ENCODE data around the gene SLC22A14. TPM values are rescaled to one million over a fixed set of nuclear protein-coding genes. Genes with fewer than 3 reads are reported as not detected.

Gene SLC22A14
- total and polyA plus RNA-seq, 7 donors, result 0.09 TPM; not detected in 6

DNA sequence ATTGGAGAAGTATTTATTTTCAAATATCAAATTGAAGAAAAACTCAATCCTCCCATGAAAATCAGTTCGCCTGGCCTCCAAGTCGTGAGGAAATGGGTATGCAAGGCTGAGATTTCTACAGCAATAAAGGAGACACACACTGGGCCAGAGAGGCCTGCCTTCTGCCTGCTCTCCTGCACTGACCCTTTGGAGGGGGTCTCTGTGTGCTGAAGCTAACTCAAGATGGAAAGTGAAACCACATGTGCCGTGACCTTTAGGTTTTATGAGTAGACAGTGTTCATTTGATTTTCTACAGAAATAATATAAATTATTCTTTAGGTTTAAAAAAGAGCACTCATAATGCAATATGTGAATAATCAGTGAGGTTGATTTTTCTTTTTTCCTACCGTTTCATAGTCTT is 28.4 kb upstream of the SLC22A14 start:
- intact Hi-C loops (cut with DNase I), result no loop called here
- 90 to 92% methylated on average over 4 of the region's 4 CpGs for WGBS, 2 donors
- Histone ChIP-seq H3K27ac (no peak overlapping the region), H3K27me3 (no peaks in the 10 kb centered on the region), H3K36me3 (peaks cover 11 to 63% (median 38%) of the 10 kb centered on the region in 4 donors), H3K4me3 (no peak overlapping the region), H3K9me3 (no peaks in the 10 kb centered on the region), H3K4me1 (no peaks in the 10 kb centered on the region)
- TF ChIP-seq, protein P1, sequence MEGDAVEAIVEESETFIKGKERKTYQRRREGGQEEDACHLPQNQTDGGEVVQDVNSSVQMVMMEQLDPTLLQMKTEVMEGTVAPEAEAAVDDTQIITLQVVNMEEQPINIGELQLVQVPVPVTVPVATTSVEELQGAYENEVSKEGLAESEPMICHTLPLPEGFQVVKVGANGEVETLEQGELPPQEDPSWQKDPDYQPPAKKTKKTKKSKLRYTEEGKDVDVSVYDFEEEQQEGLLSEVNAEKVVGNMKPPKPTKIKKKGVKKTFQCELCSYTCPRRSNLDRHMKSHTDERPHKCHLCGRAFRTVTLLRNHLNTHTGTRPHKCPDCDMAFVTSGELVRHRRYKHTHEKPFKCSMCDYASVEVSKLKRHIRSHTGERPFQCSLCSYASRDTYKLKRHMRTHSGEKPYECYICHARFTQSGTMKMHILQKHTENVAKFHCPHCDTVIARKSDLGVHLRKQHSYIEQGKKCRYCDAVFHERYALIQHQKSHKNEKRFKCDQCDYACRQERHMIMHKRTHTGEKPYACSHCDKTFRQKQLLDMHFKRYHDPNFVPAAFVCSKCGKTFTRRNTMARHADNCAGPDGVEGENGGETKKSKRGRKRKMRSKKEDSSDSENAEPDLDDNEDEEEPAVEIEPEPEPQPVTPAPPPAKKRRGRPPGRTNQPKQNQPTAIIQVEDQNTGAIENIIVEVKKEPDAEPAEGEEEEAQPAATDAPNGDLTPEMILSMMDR (IDR thresholded peaks at IDR 0.05), result no peak
- TF ChIP-seq EP300 (IDR thresholded peaks at IDR 0.05) (no peak), POLR2AphosphoS5 (IDR thresholded peaks at IDR 0.05) (no peak), POLR2A (IDR thresholded peaks at IDR 0.05) (no peak)
- no peak for DNase-seq

DNA sequence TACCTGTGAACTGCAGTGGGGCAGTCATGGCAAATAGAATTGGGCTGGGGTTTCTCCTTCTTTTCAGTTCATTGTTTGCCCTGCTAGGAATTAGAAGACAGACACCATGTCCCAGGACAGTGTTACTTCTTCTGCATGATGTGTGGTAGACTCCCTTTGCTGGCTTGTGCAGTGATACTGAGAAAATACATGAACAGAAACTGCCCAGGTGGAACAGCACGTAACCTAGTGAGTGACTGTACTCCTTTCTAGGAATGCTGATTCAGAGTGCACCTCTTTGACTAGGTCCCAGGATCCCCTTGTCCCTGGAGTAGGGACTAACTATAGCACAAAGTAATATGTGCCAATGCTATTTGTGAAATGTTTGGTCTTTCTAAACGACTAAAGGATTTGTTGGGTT is 27.2 kb upstream of the SLC22A14 start:
- no peaks in the 10 kb centered on the region for H3K9me3 ChIP-seq
- DNase-seq, result no peak
- TF ChIP-seq POLR2AphosphoS5 (IDR thresholded peaks at IDR 0.05) (no peak), POLR2A (IDR thresholded peaks at IDR 0.05) (no peak), EP300 (IDR thresholded peaks at IDR 0.05) (no peak)
- TF ChIP-seq, protein P1 (IDR thresholded peaks at IDR 0.05), result no peak
- intact Hi-C loops (cut with DNase I), result no loop called here
- H3K27me3 ChIP-seq, result no peaks in the 10 kb centered on the region
- no peaks in the 10 kb centered on the region for H3K4me1 ChIP-seq
- no peak overlapping the region for H3K4me3 ChIP-seq
- H3K27ac ChIP-seq, result no peak overlapping the region
- 86 to 87% methylated on average over 2 of the region's 2 CpGs for WGBS, 2 donors
- peaks cover 11 to 52% (median 36%) of the 10 kb centered on the region in 4 donors for H3K36me3 ChIP-seq

DNA sequence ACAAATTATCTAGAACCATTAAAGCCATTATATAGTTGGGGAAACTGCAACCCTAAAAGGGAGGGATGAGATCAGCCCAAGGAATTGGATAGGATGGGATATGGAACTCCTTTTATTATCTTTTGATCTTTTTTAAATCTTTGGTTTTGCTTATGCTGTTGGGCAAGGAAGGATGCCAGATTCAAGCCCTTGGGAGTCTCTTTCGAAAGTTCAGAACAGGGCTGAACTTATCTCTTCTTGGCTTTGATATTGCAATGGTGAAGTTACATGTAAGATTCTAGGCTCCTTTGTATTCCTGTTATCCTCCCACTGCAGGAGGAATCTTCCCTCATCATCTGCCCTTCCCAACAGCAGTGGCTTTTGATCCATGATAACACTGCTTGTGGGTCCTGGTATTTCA is 26.5 kb upstream of the SLC22A14 start:
- no peak for DNase-seq
- no peaks in the 10 kb centered on the region for H3K27me3 ChIP-seq
- intact Hi-C loops (cut with DNase I), result no loop called here
- H3K9me3 ChIP-seq, result no peaks in the 10 kb centered on the region
- no peaks in the 10 kb centered on the region for H3K4me1 ChIP-seq
- peaks cover 11 to 44% (median 32%) of the 10 kb centered on the region in 4 donors for H3K36me3 ChIP-seq
- 95 to 98% methylated on average over 1 of the region's 1 CpG for WGBS, 2 donors
- no peak overlapping the region for H3K4me3 ChIP-seq
- TF ChIP-seq POLR2A (IDR thresholded peaks at IDR 0.05) (no peak), POLR2AphosphoS5 (IDR thresholded peaks at IDR 0.05) (no peak), EP300 (IDR thresholded peaks at IDR 0.05) (no peak)
- TF ChIP-seq, protein P1 (IDR thresholded peaks at IDR 0.05), result no peak
- no peak overlapping the region for H3K27ac ChIP-seq

DNA sequence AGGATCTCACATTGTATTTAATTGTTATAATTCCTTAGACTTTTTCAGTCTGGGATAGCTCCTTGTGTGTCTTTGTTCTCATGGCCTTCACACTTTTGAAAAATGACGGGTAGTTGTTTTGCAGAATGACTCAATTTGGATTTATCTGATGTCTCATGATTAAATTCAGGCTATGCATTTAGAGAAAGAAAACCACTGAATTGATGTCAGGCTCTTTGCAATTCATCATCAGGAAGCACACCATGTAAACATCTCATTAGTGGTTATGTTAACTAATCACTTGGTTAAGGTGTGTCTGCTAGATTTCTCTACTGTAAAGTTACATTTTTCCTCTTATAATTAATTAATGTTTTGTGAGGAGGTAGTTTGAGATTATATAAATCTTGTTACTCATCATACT is 24.5 kb upstream of the SLC22A14 start:
- no peaks in the 10 kb centered on the region for H3K27me3 ChIP-seq
- 71 to 94% methylated on average over 1 of the region's 1 CpG for WGBS, 2 donors
- no peaks in the 10 kb centered on the region for H3K4me1 ChIP-seq
- no peak overlapping the region for H3K27ac ChIP-seq
- no peaks in the 10 kb centered on the region for H3K9me3 ChIP-seq
- intact Hi-C loops (cut with DNase I), result no loop called here
- H3K36me3 ChIP-seq, result peaks cover 9 to 25% (median 19%) of the 10 kb centered on the region in 4 donors
- no peak for DNase-seq
- no peak overlapping the region for H3K4me3 ChIP-seq
- TF ChIP-seq, protein P1 (IDR thresholded peaks at IDR 0.05), result no peak
- TF ChIP-seq EP300 (IDR thresholded peaks at IDR 0.05), result no peak
- TF ChIP-seq POLR2AphosphoS5 (IDR thresholded peaks at IDR 0.05), result no peak
- TF ChIP-seq POLR2A (IDR thresholded peaks at IDR 0.05), result no peak

DNA sequence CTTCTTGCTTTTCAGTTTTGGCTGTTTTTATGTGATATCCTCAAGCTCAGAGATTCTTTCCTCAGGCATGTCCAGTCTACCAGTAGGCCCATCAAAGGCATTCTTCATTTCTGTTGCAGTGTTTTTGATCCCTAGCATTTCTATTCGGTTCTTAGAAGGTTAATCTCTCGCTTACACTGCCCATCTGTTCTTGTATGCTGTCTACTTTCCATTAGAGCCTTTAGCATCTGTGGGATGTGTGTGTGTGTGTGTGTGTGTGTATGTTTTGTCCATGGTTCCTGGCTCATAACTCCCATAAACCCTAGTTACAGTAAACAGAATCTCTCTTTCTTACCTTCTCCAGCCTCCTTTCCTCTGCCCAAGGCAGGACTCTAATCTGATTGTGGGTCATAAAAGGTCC is 21.6 kb upstream of the SLC22A14 start:
- Histone ChIP-seq H3K36me3 (peaks cover 0 to 3% (median 0%) of the 10 kb centered on the region in 4 donors), H3K27ac (no peak overlapping the region), H3K27me3 (no peaks in the 10 kb centered on the region), H3K4me1 (no peaks in the 10 kb centered on the region), H3K9me3 (no peaks in the 10 kb centered on the region), H3K4me3 (no peak overlapping the region)
- WGBS, 2 donors, result 92 to 93% methylated on average over 2 of the region's 2 CpGs
- TF ChIP-seq EP300 (IDR thresholded peaks at IDR 0.05), result no peak
- TF ChIP-seq POLR2AphosphoS5 (IDR thresholded peaks at IDR 0.05), result no peak
- TF ChIP-seq, protein P1 (IDR thresholded peaks at IDR 0.05), result no peak
- no peak for TF ChIP-seq POLR2A (IDR thresholded peaks at IDR 0.05)
- no peak for DNase-seq
- intact Hi-C loops (cut with DNase I), result no loop called here
